ENCODE data around the gene KITLG. TPM values are rescaled to one million over a fixed set of nuclear protein-coding genes. Genes with fewer than 3 reads are reported as not detected.

Gene KITLG
- total and polyA plus RNA-seq, 4 donors: 0.39 to 3.0 (median 0.86) TPM

DNA sequence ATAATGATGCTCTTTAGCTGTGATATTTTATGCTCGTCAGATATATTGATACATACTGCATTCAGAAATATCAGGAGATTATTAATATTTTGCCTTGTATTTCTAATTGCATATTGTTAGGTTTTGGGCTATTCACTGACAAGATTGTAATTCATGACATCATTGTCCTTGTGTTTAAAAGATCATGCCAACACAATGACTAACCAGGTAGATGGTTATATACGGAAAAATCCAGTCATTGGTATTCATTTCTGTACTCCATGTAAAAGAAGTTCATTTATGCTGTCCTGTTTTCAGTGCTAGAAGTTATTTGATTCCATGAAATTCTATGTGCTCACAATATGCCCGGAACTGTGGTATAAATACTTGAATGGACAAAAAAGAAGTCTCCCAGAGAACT is 107.5 kb downstream of the KITLG start:
- no peak for TF ChIP-seq NR2F2 (IDR thresholded peaks at IDR 0.05)
- no peak for TF ChIP-seq RAD21 (IDR thresholded peaks at IDR 0.05)
- no peak for TF ChIP-seq TAF1 (conservative IDR thresholded peaks at IDR 0.05)
- no peak for TF ChIP-seq YY1 (IDR thresholded peaks at IDR 0.05)
- H3K27ac ChIP-seq (ENCODE audit: low read depth in 1 of 2, low read length in 2 of 2): no peak overlapping the region
- WGBS: 91% methylated on average over 3 of the region's 3 CpGs
- no peaks in the 10 kb centered on the region for H3K27me3 ChIP-seq (ENCODE audit: control insufficient read depth in 4 of 4, insufficient read depth in 4 of 4, low read length in 3 of 4)
- H3K9ac ChIP-seq (ENCODE audit: low read depth in 1 of 2, low read length in 2 of 2): no peak overlapping the region
- no peaks in the 10 kb centered on the region for H3K9me3 ChIP-seq (ENCODE audit: control insufficient read depth in 4 of 4, low read length in 3 of 4)
- no peaks in the 10 kb centered on the region for H3K36me3 ChIP-seq (ENCODE audit: control insufficient read depth in 4 of 4, insufficient read depth in 3 of 4, low read depth in 1 of 4, low read length in 3 of 4)
- H3K4me3 ChIP-seq (ENCODE audit: low read depth in 1 of 3, low read length in 3 of 3): no peak overlapping the region
- H3K4me1 ChIP-seq (ENCODE audit: control insufficient read depth in 4 of 4, insufficient read depth in 4 of 4, low read length in 3 of 4): no peaks in the 10 kb centered on the region
- no peak for DNase-seq (ENCODE audit: low spot score)

DNA sequence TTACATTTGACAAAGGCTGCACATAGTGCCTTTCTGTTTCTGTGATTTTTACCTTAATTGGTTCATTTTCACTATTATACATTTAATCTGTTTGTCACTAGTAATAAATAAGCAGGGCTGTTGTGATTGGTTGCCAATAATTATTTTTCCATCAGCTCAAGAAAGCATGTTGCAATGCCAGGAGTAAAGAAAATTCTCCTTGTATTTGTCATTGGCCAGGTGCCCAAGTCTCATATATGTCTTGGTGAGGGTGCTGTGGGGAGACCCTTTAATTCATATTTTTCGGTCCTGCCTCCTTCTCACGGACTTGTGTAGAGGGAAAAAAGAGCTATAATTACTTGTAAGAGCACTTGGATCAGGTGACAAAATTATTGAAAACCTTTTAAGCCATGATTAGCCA is 108.0 kb downstream of the KITLG start:
- Histone ChIP-seq H3K4me1 (ENCODE audit: control insufficient read depth in 4 of 4, insufficient read depth in 4 of 4, low read length in 3 of 4) (no peaks in the 10 kb centered on the region), H3K9ac (ENCODE audit: low read depth in 1 of 2, low read length in 2 of 2) (no peak overlapping the region), H3K27me3 (ENCODE audit: control insufficient read depth in 4 of 4, insufficient read depth in 4 of 4, low read length in 3 of 4) (no peaks in the 10 kb centered on the region), H3K36me3 (ENCODE audit: control insufficient read depth in 4 of 4, insufficient read depth in 3 of 4, low read depth in 1 of 4, low read length in 3 of 4) (no peaks in the 10 kb centered on the region), H3K4me3 (ENCODE audit: low read depth in 1 of 3, low read length in 3 of 3) (no peak overlapping the region), H3K9me3 (ENCODE audit: control insufficient read depth in 4 of 4, low read length in 3 of 4) (no peaks in the 10 kb centered on the region), H3K27ac (ENCODE audit: low read depth in 1 of 2, low read length in 2 of 2) (no peak overlapping the region)
- no peak for DNase-seq (ENCODE audit: low spot score)
- TF ChIP-seq TAF1 (conservative IDR thresholded peaks at IDR 0.05): no peak
- TF ChIP-seq, protein P1, sequence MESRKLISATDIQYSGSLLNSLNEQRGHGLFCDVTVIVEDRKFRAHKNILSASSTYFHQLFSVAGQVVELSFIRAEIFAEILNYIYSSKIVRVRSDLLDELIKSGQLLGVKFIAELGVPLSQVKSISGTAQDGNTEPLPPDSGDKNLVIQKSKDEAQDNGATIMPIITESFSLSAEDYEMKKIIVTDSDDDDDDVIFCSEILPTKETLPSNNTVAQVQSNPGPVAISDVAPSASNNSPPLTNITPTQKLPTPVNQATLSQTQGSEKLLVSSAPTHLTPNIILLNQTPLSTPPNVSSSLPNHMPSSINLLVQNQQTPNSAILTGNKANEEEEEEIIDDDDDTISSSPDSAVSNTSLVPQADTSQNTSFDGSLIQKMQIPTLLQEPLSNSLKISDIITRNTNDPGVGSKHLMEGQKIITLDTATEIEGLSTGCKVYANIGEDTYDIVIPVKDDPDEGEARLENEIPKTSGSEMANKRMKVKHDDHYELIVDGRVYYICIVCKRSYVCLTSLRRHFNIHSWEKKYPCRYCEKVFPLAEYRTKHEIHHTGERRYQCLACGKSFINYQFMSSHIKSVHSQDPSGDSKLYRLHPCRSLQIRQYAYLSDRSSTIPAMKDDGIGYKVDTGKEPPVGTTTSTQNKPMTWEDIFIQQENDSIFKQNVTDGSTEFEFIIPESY (IDR thresholded peaks at IDR 0.05): no peak
- TF ChIP-seq YY1 (IDR thresholded peaks at IDR 0.05): no peak
- no peak for TF ChIP-seq EGR1 (IDR thresholded peaks at IDR 0.05; ENCODE audit: low read depth in 2 of 2)
- no peak for TF ChIP-seq FOXA1 (IDR thresholded peaks at IDR 0.05)
- no peak for TF ChIP-seq NR2F2 (IDR thresholded peaks at IDR 0.05)
- no peak for TF ChIP-seq SP1 (IDR thresholded peaks at IDR 0.05)
- TF ChIP-seq, protein P2, sequence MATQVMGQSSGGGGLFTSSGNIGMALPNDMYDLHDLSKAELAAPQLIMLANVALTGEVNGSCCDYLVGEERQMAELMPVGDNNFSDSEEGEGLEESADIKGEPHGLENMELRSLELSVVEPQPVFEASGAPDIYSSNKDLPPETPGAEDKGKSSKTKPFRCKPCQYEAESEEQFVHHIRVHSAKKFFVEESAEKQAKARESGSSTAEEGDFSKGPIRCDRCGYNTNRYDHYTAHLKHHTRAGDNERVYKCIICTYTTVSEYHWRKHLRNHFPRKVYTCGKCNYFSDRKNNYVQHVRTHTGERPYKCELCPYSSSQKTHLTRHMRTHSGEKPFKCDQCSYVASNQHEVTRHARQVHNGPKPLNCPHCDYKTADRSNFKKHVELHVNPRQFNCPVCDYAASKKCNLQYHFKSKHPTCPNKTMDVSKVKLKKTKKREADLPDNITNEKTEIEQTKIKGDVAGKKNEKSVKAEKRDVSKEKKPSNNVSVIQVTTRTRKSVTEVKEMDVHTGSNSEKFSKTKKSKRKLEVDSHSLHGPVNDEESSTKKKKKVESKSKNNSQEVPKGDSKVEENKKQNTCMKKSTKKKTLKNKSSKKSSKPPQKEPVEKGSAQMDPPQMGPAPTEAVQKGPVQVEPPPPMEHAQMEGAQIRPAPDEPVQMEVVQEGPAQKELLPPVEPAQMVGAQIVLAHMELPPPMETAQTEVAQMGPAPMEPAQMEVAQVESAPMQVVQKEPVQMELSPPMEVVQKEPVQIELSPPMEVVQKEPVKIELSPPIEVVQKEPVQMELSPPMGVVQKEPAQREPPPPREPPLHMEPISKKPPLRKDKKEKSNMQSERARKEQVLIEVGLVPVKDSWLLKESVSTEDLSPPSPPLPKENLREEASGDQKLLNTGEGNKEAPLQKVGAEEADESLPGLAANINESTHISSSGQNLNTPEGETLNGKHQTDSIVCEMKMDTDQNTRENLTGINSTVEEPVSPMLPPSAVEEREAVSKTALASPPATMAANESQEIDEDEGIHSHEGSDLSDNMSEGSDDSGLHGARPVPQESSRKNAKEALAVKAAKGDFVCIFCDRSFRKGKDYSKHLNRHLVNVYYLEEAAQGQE (IDR thresholded peaks at IDR 0.05): no peak
- TF ChIP-seq, protein P3, sequence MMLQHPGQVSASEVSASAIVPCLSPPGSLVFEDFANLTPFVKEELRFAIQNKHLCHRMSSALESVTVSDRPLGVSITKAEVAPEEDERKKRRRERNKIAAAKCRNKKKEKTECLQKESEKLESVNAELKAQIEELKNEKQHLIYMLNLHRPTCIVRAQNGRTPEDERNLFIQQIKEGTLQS (IDR thresholded peaks at IDR 0.05): no peak
- TF ChIP-seq FOXA2 (IDR thresholded peaks at IDR 0.05): no peak
- 89% methylated on average over 2 of the region's 2 CpGs for WGBS

DNA sequence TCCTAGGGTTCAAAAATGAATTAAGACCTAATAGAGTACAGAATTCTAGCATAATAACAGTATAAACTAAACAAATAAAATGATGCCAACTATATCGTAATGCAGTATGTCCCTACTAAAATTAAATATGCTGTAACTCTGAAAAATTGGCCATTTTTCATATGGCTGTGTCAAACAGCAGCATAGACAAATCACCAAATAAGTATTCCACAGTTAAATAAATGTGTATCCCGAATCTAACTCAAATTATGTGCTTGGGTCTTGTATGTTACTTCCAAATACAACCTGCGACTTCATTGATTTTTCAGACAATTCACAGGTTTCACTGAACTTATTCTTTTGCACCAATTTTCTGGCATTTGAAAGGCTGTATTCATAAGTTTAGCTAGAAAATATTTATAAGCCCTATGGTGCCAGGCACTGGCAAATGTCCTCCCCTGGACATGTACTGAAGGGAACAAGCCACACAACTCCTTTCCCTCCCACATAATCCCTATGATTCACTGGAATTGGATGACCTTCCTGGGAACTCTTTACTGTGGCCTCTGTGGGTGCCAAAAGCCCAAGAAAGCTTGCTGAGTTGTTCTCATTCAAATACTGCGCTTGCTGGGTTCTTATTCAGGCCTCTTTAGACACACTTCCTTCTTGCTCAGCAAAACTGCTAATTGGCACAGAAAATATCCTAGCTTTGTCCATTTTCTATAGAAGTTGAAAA is 108.8 kb downstream of the KITLG start:
- 90% methylated on average over 4 of the region's 4 CpGs for WGBS
- no peaks in the 10 kb centered on the region for H3K36me3 ChIP-seq (ENCODE audit: control insufficient read depth in 4 of 4, insufficient read depth in 3 of 4, low read depth in 1 of 4, low read length in 3 of 4)
- no peaks in the 10 kb centered on the region for H3K9me3 ChIP-seq (ENCODE audit: control insufficient read depth in 4 of 4, low read length in 3 of 4)
- H3K4me1 ChIP-seq (ENCODE audit: control insufficient read depth in 4 of 4, insufficient read depth in 4 of 4, low read length in 3 of 4): no peaks in the 10 kb centered on the region
- TF ChIP-seq, protein P4, sequence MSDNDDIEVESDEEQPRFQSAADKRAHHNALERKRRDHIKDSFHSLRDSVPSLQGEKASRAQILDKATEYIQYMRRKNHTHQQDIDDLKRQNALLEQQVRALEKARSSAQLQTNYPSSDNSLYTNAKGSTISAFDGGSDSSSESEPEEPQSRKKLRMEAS (IDR thresholded peaks at IDR 0.05): no peak
- TF ChIP-seq HNF4A (conservative IDR thresholded peaks at IDR 0.05) (no peak), RAD21 (IDR thresholded peaks at IDR 0.05) (no peak), GABPA (IDR thresholded peaks at IDR 0.05 in 1 of 2, conservative IDR thresholded peaks at IDR 0.05 in 1 of 2) (no peak), TAF1 (conservative IDR thresholded peaks at IDR 0.05) (no peak), JUND (IDR thresholded peaks at IDR 0.05) (no peak), NR2F2 (IDR thresholded peaks at IDR 0.05) (no peak), RXRA (IDR thresholded peaks at IDR 0.05) (no peak)
- TF ChIP-seq, protein P1 (IDR thresholded peaks at IDR 0.05): no peak
- no peak for DNase-seq (ENCODE audit: low spot score)
- no peak overlapping the region for H3K27ac ChIP-seq (ENCODE audit: low read depth in 1 of 2, low read length in 2 of 2)
- no peak overlapping the region for H3K4me3 ChIP-seq (ENCODE audit: low read depth in 1 of 3, low read length in 3 of 3)
- no peaks in the 10 kb centered on the region for H3K27me3 ChIP-seq (ENCODE audit: control insufficient read depth in 4 of 4, insufficient read depth in 4 of 4, low read length in 3 of 4)
- H3K9ac ChIP-seq (ENCODE audit: low read depth in 1 of 2, low read length in 2 of 2): no peak overlapping the region
